ENCODE data around the gene EEA1. TPM values are rescaled to one million over a fixed set of nuclear protein-coding genes. Genes with fewer than 3 reads are reported as not detected.

EEA1 gene
- total and polyA plus RNA-seq, 7 donors = 4.1 to 51.8 (median 27.7) TPM

GRCh38 chr12:92898755-92899154 lies 30.3 kb downstream of the EEA1 start:
- H3K27ac ChIP-seq = peak overlapping the region; percentile 94
- intact Hi-C loops (cut with DNase I) = no loop called here
- H3K4me3 ChIP-seq = peak overlapping the region; percentile 48
- TF ChIP-seq CTCF (IDR thresholded peaks at IDR 0.05) = no peak
- H3K4me1 ChIP-seq = peaks cover 45% of the 10 kb centered on the region
- no peaks in the 10 kb centered on the region for H3K9me3 ChIP-seq
- no peaks in the 10 kb centered on the region for H3K36me3 ChIP-seq (ENCODE audit: insufficient read depth in 1 of 2, low read depth in 1 of 2)
- ATAC-seq (peak; percentile 6 to 19 (median 18)), DNase-seq (no peak)
- H3K27me3 ChIP-seq (ENCODE audit: insufficient read depth in 3 of 3, low read length in 2 of 3) = no peaks in the 10 kb centered on the region

DNA sequence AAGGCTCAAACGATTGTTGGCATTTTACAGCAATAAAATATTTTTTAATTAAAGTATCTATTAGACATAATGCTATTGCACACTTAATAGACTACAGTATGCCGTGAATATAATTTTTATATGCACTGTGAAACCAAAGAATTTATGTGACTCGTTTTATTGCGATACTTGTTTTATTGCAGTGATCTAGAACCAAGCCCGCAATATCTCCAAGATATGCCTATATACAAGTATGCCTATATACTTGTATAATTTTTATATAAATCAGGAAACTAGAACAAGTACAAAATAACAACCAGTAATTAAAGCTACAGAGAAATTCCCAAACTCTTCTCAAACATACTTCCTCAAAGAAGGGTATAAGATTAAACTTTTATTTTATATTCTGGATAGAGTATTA lies 31.3 kb downstream of the EEA1 start:
- H3K27ac ChIP-seq = peak overlapping the region; percentile 94
- no peak for DNase-seq
- no peaks in the 10 kb centered on the region for H3K9me3 ChIP-seq
- no peak for ATAC-seq
- peaks cover 51% of the 10 kb centered on the region for H3K4me1 ChIP-seq
- 94 to 97% (median 96%) methylated on average over 5 of the region's 5 CpGs for WGBS, 3 donors
- H3K27me3 ChIP-seq (ENCODE audit: insufficient read depth in 3 of 3, low read length in 2 of 3) = no peaks in the 10 kb centered on the region
- intact Hi-C loops (cut with DNase I) = no loop called here
- no peak for TF ChIP-seq CTCF (IDR thresholded peaks at IDR 0.05)
- no peak overlapping the region for H3K4me3 ChIP-seq
- H3K36me3 ChIP-seq (ENCODE audit: insufficient read depth in 1 of 2, low read depth in 1 of 2) = no peaks in the 10 kb centered on the region

GRCh38 chr12:92890601-92891106 lies 38.4 kb downstream of the EEA1 start:
- no peaks in the 10 kb centered on the region for H3K27me3 ChIP-seq (ENCODE audit: insufficient read depth in 3 of 3, low read length in 2 of 3)
- WGBS, 3 donors = 83 to 89% (median 88%) methylated on average over 3 of the region's 3 CpGs
- no peak for DNase-seq
- intact Hi-C loops (cut with DNase I) = no loop called here
- no peak overlapping the region for H3K4me3 ChIP-seq
- peaks cover 0 to 24% of the 10 kb centered on the region in 2 donors for H3K36me3 ChIP-seq (ENCODE audit: insufficient read depth in 1 of 2, low read depth in 1 of 2)
- H3K9me3 ChIP-seq = no peaks in the 10 kb centered on the region
- H3K27ac ChIP-seq = no peak overlapping the region
- TF ChIP-seq CTCF (IDR thresholded peaks at IDR 0.05) = no peak
- H3K4me1 ChIP-seq = peaks cover 19% of the 10 kb centered on the region
- no peak for ATAC-seq

GRCh38 chr12:92886131-92886530 lies 43.0 kb downstream of the EEA1 start:
- TF ChIP-seq CTCF (IDR thresholded peaks at IDR 0.05) = no peak
- Histone ChIP-seq H3K9me3 (no peaks in the 10 kb centered on the region), H3K36me3 (ENCODE audit: insufficient read depth in 1 of 2, low read depth in 1 of 2) (peaks cover 0 to 33% of the 10 kb centered on the region in 2 donors), H3K4me1 (no peaks in the 10 kb centered on the region), H3K27ac (no peak overlapping the region), H3K27me3 (ENCODE audit: insufficient read depth in 3 of 3, low read length in 2 of 3) (no peaks in the 10 kb centered on the region), H3K4me3 (no peak overlapping the region)
- intact Hi-C loops (cut with DNase I) = no loop called here
- ATAC-seq = no peak
- 83 to 100% (median 86%) methylated on average over 1 to 2 of the region's 2 CpGs for WGBS, 3 donors
- DNase-seq = no peak

DNA sequence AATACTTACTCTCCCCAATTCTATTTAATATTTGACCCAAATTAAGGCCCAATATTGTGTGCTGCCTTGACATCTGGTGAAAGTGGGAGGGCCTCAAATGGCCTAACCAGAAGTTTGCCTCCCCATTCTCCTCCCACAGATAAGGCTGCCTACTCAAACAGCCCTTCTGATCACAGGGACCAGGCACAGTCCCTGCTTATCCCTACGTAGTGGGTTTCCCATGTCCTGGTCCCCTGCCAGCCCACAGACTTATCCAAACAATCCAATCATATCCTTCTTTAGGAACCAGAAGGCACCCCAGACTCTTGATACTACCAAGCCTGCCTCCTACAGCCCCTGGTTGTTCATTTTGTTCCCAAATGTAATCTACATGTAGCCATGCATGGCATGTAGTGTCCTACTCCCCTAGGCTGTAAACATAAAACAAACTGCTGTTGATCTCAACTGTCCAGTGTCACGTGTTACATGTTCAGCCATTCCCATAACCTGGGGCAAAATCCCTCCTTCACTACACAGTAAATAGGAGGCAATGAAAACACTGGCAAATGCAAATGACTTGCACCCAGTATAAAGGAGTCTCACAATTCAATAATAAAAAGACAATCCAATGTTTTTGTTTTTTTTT lies 49.3 kb downstream of the EEA1 start:
- no peak overlapping the region for H3K4me3 ChIP-seq
- H3K27me3 ChIP-seq (ENCODE audit: insufficient read depth in 3 of 3, low read length in 2 of 3) = no peaks in the 10 kb centered on the region
- intact Hi-C loops (cut with DNase I) = no loop called here
- H3K4me1 ChIP-seq = no peaks in the 10 kb centered on the region
- WGBS, 3 donors = 78 to 90% (median 88%) methylated on average over 2 of the region's 2 CpGs
- H3K27ac ChIP-seq = no peak overlapping the region
- H3K9me3 ChIP-seq = no peaks in the 10 kb centered on the region
- DNase-seq (no peak), ATAC-seq (no peak)
- H3K36me3 ChIP-seq (ENCODE audit: insufficient read depth in 1 of 2, low read depth in 1 of 2) = peaks cover 0 to 7% of the 10 kb centered on the region in 2 donors
- TF ChIP-seq CTCF (IDR thresholded peaks at IDR 0.05) = no peak

Measured in psoas muscle (tissue), 8 donors.